Osteoblast (primary cell): ENCODE results near the gene PJA1. TPM values are rescaled to one million over a fixed set of nuclear protein-coding genes. Genes with fewer than 3 reads are reported as not detected.

Experiments used
- DNase-seq: peaks from one replicate; pipeline ENCODE4 v3.0.0; 2011; ENCODE audit warnings: low spot score, mixed read lengths; ENCODE audit not compliant: insufficient read length; ENCODE audit errors: missing footprints
- H2AFZ ChIP-seq: 2 replicates; pipeline ENCODE4 v1.6.0; 2011; ENCODE audit warnings: mild to moderate bottlenecking, low read length
- H3K27ac ChIP-seq: 2 replicates; pipeline ENCODE4 v1.5.1; 2011; ENCODE audit warnings: mild to moderate bottlenecking, low read depth, low read length, moderate library complexity
- H3K27me3 ChIP-seq: 2 replicates; pipeline ENCODE4 v1.6.0; 2012; ENCODE audit warnings: mild to moderate bottlenecking, control low read depth, inconsistent platforms, low read length, moderate library complexity; ENCODE audit not compliant: insufficient read depth
- H3K36me3 ChIP-seq: 2 replicates; pipeline ENCODE4 v1.5.1; 2011; ENCODE audit warnings: mild to moderate bottlenecking, low read length, control low read depth, moderate library complexity; ENCODE audit not compliant: insufficient read depth
- H3K4me1 ChIP-seq: 2 replicates; pipeline ENCODE4 v1.5.1; 2011; ENCODE audit warnings: mild to moderate bottlenecking, low read length, control low read depth, moderate library complexity; ENCODE audit not compliant: insufficient read depth
- H3K4me2 ChIP-seq: 2 replicates; pipeline ENCODE4 v1.6.0; 2011; ENCODE audit warnings: mild to moderate bottlenecking, low read length; ENCODE audit not compliant: insufficient read depth
- H3K4me3 ChIP-seq: fragments of 200-600 bp; sonication (generic); 3 replicates; pipeline ENCODE4 v1.5.1; 2012; ENCODE audit warnings: mild to moderate bottlenecking, low read length, inconsistent platforms; ENCODE audit not compliant: insufficient read depth
- H3K79me2 ChIP-seq: 2 replicates; pipeline ENCODE4 v1.6.0; 2012; ENCODE audit warnings: mild to moderate bottlenecking, low read length, control low read depth, inconsistent platforms; ENCODE audit not compliant: insufficient read depth
- H3K9me3 ChIP-seq: 2 replicates; pipeline ENCODE4 v1.5.1; 2011; ENCODE audit warnings: low read depth, low read length, control low read depth
- H4K20me1 ChIP-seq: 2 replicates; pipeline ENCODE4 v1.6.0; 2012; ENCODE audit warnings: mild to moderate bottlenecking, low read length, control low read depth; ENCODE audit not compliant: insufficient read depth
- CTCF ChIP-seq: IDR thresholded peaks from 2 replicates; pipeline ENCODE4 v1.5.1; 2011; ENCODE audit warnings: mild to moderate bottlenecking, low read depth, low read length, moderate library complexity; ENCODE audit errors: extremely low read depth
- total RNA-seq: library from RNA; depleted of rRNA; stranded (reverse); fragments of >200 nt; gene quantifications from 2 replicates; pipeline ENCODE4 v1.2.3, GENCODE V29; 2012

PJA1 gene
- total RNA-seq, 1 donor = 21.0 TPM

GRCh38 chrX:69123481-69123880, 41.8 kb downstream of the PJA1 start:
- Histone ChIP-seq H3K79me2 (no peaks in the 10 kb centered on the region), H2AFZ (no peak overlapping the region), H3K27me3 (peaks cover 28% of the 10 kb centered on the region), H3K9me3 (no peaks in the 10 kb centered on the region), H3K27ac (no peak overlapping the region), H4K20me1 (no peaks in the 10 kb centered on the region), H3K4me1 (peaks cover 6% of the 10 kb centered on the region), H3K4me2 (peak overlapping the region; percentile 28), H3K4me3 (no peak overlapping the region), H3K36me3 (no peaks in the 10 kb centered on the region)
- no peak for TF ChIP-seq CTCF
- DNase-seq = peak; percentile 11

GRCh38 chrX:69121321-69122000, 43.8 kb downstream of the PJA1 start:
- peak; percentile 42 for DNase-seq
- Histone ChIP-seq H3K27me3 (peaks cover 23% of the 10 kb centered on the region), H3K79me2 (no peaks in the 10 kb centered on the region), H4K20me1 (no peaks in the 10 kb centered on the region), H3K27ac (no peak overlapping the region), H3K4me1 (peaks cover 6% of the 10 kb centered on the region), H3K4me3 (no peak overlapping the region), H3K9me3 (no peaks in the 10 kb centered on the region), H3K4me2 (no peak overlapping the region), H2AFZ (no peak overlapping the region), H3K36me3 (no peaks in the 10 kb centered on the region)
- no peak for TF ChIP-seq CTCF

GRCh38 chrX:69120476-69120875, 44.8 kb downstream of the PJA1 start:
- TF ChIP-seq CTCF = no peak
- Histone ChIP-seq H3K4me2 (no peak overlapping the region), H3K27me3 (peaks cover 24% of the 10 kb centered on the region), H3K27ac (no peak overlapping the region), H3K79me2 (no peaks in the 10 kb centered on the region), H4K20me1 (no peaks in the 10 kb centered on the region), H3K36me3 (no peaks in the 10 kb centered on the region), H2AFZ (no peak overlapping the region), H3K4me3 (no peak overlapping the region), H3K4me1 (peaks cover 6% of the 10 kb centered on the region), H3K9me3 (no peaks in the 10 kb centered on the region)
- DNase-seq = peak; percentile 52

- Histone ChIP-seq H2AFZ (no peak overlapping the region), H3K4me2 (no peak overlapping the region), H3K27me3 (peaks cover 22% of the 10 kb centered on the region), H3K79me2 (no peaks in the 10 kb centered on the region), H3K4me1 (peaks cover 5% of the 10 kb centered on the region), H3K36me3 (no peaks in the 10 kb centered on the region), H3K4me3 (no peak overlapping the region), H3K9me3 (no peaks in the 10 kb centered on the region), H3K27ac (no peak overlapping the region), H4K20me1 (no peaks in the 10 kb centered on the region)
- no peak for DNase-seq
- TF ChIP-seq CTCF = no peak
These were observed 46.1 kb downstream of the PJA1 start for GRCh38 chrX:69119122-69119521.
